CD4-positive, alpha-beta T cell treated with Interleukin-4 for 4 hours (primary cell): ENCODE results near the gene WNK4.

Source experiments
- DNase-seq: peaks from one replicate; pipeline ENCODE4 v3.0.0-alpha.2; 2020

Gene WNK4

DNA sequence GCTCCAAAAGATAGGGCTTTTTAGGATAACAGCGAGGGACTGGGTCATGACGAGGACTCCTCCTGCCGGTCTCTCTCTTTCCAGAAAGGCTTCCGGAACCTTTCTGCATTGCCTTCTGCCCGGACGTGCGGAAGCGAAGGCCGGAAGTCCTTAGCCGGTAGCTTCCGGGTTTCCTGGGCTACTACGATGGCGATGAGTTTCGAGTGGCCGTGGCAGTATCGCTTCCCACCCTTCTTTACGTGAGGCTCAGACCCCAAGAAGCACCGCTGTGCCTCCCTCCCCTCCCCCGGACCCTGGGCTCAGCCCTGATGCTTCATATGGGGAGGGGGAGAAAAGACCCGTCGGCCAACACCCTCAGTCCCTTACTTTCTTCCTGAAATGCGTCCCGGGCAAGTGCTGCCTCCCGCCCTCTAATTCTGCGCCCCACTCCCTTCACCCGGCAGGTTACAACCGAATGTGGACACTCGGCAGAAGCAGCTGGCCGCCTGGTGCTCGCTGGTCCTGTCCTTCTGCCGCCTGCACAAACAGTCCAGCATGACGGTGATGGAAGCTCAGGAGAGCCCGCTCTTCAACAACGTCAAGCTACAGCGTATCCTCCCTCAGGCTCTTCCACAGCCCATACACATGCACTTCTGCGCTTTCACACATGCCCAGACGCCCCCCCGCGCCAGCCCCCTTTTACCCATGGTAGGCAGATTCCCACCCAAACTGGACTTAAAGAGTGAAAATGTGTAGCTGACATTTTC is 6.9 kb upstream of the WNK4 start, which contains the start of gene VPS25:
TSS of gene VPS25 (plus strand) at position 160 of the 746 bp plus-strand sequence. CDS start at position 187, 27 bp downstream.
- DNase-seq = peak; percentile 82

- DNase-seq = no peak
Observed at GRCh38 chr17:42774066-42774745, 6.2 kb upstream of the WNK4 start.

DNA sequence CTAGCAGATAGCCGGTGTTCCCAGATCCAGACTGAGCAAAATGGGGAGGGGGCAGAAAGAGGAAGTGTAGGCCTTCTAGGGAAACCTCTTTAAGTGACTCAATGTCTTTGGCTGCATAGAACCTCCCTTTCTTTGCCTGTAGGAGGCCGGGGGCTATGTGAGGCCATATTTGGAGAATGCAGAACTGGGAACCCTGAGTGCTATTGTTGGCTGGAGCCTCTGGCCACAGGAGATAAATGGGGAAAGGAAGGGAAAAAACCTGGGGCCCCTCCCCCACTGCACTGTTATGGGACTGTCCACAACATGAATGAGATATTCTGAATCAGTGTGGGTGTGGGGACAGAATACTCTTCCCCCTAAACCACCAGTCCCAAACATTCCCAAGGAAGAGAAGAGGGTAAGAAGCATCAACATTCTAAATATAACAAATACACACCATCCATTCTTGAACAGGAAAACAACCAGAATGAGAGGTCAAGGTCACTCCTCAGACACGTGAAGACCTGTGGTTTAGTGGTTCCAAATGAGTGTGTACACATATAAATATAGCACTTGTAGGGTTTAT is 4.8 kb upstream of the WNK4 start:
- no peak for DNase-seq

DNA sequence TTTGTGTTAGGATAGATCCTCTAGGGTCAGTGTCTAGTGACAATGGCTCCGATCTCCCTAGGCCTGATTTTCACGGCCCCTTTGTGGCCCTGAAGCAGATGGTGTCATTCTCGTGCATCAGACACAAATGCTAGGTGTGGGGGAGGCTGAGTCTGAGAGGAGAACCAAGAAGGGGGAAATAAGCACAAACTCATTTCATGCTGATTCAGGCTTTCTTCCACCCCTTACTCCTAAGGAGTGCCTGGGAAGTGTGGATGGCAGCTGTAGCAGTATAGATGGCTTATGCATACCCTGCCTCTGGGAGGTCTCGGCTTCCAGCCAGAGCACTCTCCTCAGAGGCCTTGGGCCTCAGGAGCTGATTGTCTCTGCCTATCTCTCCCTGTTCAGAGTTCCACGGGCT is 1.8 kb upstream of the WNK4 start:
- DNase-seq = no peak

GRCh38 chr17:42779304-42779935 is 990 bp upstream of the WNK4 start:
- no peak for DNase-seq

GRCh38 chr17:42780851-42781638 is 635 bp downstream of the WNK4 start:
- no peak for DNase-seq

DNA sequence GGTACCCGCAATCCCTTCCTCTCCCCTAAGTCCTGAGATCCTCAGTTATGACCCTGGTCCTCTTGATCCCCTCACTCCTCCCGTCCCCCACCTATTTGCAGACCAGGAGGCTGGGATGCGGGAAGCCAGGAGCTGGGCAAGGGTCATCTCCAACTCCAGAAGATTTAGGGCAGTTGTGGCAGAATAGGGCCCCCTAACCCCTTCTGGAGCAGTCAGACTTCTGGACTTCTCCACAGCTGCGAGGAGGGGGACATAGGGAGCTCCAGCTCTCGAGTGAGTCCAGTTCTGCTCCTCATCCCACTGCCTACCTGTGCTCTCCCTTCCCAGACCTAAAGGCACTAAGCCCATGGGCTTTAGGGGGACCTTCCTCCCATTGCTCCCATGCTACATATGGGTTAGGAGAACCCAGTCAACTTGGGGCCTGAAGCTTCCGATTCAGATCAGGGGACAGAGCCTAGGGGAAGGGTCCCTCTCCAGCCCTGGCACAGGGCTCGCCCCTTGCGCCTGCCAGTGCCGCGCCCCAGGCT is 1.3 kb downstream of the WNK4 start:
- DNase-seq = no peak

DNA sequence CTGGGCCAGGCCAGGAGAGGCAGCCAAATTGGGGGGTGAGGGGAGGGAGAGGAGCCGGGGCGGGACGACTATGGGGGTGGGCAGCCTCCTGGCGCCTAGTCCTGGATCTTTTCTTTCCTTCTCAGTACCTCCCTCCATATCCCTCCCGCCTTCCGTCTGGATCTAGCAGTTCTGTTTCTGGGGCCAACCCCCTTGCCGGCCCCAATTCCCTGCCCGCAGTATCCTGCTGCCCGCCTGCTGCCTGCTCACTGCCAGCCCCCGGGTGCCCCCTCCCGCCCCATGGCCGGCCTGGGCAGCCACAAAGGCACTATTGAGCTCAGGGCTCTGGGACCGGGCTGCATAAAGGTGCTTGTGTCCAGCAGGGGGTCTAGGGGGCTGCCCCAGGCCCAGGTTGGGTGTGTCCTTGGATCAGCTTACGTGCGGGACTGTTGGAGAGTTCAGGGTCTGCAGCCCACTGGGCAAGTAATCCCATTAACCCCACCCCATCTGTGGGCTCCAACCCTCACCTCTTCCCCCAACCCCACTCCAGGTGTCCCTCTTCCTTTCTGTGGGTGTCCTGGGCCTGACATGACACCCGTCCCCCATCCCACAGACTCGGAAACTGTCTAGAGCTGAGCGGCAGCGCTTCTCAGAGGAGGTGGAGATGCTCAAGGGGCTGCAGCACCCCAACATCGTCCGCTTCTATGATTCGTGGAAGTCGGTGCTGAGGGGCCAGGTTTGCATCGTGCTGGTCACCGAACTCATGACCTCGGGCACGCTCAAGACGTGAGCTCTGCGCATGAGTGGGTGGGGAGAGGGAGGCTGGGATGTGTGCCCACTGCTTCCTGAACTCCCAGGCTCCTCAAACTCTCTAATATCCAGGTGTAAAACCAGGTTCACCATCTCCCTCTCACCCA is 2.0 kb downstream of the WNK4 start:
- no peak for DNase-seq

DNA sequence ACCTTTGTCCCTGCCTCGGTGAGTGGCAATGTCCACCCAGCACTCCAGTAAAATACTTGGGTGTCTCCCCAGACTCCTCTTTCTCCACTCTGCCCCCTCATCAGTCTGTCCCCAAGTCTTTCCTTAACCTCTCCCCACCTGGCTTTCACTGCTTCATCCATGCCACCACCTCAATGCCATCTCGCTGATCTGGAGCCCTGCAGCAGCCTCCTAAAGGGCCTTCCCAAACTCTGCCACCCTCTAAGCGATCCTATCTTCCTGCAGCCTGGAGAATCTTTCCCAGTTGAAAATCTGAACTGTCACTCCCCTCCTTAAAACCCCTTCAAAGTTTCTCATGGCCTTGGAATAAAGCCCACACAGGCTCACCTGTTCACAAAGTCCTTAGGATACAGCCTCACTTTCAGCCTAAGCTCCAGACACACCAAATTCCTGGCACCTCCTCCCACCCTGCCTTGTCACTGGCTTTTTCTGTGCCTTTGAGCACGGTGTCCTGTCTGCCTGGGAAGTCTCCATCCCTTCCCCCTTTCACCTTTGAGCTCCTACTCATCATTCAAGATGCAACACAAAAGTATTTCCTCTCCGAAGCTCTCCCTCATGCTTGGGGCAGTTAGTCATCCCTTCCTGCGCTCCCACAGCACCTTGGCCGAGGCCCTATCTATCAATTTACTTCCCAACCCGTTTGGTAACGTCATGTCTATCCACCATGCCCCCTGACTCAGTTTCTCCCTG is 2.8 kb downstream of the WNK4 start:
- DNase-seq = no peak

GRCh38 chr17:42783791-42784138 is 3.4 kb downstream of the WNK4 start:
- DNase-seq = no peak

DNA sequence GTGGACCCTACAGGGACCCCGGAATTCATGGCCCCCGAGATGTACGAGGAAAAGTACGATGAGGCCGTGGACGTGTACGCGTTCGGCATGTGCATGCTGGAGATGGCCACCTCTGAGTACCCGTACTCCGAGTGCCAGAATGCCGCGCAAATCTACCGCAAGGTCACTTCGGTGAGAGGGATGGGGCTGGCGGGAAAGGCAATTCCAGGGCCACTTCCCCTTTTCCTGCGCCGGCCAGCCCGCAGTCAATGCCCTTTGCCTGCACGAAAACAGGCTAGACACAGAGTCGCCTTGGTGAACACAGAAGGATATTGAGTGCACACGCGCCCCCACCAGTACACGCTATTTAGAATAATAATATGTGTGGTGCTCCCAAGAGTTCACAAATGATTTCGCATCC is 4.0 kb downstream of the WNK4 start:
- DNase-seq = no peak

DNA sequence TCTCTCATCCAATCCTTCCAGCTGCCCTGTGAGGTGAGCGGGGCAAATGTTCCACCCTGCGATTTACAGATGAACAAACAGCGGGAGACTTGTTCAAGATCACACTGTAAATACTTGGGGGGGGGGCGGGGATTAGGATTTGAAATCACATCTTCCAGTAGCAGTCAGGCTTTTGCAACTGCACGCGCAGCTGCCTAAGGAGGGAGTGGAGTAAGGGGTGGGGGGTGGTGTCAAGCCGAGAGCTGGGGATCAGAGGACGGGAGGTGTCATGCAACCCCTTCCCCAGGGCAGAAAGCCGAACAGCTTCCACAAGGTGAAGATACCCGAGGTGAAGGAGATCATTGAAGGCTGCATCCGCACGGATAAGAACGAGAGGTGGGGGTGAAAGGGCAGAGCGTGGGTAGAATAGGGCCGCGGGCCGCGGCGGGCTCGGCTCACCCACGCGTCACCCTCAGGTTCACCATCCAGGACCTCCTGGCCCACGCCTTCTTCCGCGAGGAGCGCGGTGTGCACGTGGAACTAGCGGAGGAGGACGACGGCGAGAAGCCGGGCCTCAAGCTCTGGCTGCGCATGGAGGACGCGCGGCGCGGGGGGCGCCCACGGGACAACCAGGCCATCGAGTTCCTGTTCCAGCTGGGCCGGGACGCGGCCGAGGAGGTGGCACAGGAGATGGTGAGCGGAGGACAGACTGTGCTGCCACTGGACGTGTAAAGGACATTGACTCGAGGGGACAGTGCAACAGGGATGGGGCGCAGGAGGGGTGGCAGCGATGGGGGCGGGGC is 4.6 kb downstream of the WNK4 start:
- DNase-seq = no peak

GRCh38 chr17:42787266-42787665 is 6.9 kb downstream of the WNK4 start:
- DNase-seq = no peak

DNA sequence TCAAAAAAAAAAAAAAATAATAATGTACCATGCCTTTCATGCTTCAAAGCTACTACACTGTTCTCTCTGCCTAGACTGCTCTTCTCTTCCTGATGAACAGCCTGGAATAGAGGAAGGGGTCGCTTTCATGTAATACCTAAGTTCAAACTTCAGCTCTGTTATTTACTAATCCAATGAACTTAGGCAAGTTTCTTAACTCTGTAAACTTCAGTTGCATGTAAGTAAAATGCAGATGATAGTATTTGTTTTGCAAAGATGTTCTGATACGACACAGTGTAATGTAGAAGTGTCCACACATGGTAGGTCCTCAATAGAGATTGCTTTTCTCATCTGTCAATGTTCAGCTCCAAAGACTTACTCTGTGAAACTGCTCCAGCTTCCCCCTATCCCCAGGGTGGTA is 11.5 kb downstream of the WNK4 start:
- DNase-seq = no peak

DNA sequence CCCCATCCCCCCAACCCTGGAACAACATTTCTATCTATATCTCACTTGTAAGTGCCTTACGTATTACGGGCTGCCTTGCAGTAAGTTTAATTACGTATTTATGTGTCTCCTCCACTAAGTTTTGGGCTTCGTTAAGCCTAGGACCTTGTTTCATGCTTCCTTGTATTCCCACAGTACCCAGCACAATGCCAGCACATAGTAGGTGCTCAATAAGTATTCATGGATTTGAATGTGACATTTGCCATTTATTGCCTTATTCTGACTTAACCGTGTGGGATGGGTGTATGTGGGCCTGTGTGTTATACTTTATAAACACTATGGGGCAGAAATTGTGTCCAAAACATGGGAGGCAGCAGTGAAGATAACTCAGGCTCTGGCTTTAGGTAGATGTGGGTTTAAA is 12.1 kb downstream of the WNK4 start:
- no peak for DNase-seq

DNA sequence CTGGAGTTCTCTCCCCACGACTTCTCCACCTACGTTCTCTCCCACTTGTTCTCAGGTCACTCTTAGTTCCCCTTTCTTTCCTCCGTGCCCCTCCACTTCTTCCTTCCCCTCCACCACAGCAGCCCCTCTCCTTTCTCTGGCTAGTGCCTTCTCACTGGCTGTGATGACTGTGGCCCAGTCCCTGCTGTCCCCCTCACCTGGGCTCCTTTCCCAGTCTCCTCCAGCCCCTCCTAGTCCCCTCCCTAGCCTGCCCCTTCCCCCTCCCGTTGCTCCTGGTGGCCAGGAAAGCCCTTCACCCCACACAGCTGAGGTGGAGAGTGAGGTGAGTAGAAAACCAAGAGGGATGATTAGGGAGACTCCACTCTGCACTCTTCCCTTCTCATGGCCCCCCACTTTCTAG is 14.7 kb downstream of the WNK4 start:
- no peak for DNase-seq

- no peak for DNase-seq
Observed at GRCh38 chr17:42795465-42795864, 15.1 kb downstream of the WNK4 start.

DNA sequence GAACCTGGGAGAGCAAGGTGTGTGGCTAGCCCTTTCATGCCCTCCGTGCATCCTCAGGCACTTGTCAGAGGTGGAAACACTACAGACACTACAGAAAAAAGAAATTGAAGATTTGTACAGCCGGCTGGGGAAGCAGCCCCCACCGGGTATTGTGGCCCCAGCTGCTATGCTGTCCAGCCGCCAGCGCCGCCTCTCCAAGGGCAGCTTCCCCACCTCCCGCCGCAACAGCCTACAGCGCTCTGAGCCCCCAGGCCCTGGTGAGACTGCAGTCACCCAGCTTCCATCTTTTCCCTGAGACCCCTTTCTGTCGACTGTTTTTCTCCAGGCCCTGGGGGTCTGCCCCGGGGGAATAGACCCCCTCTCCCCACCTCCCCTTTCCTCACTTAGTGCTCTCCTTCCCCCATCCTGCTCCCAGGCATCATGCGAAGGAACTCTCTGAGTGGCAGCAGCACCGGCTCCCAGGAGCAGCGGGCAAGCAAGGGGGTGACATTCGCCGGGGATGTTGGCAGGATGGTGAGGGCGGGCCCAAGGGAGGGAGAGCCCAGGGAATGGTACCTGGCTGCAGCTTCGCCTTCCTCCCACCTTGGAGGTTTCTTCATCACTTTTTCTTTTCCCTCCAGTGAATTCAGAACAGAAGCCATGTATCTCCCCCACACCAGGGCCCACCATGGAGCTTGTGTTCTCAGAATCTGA is 15.8 kb downstream of the WNK4 start:
- no peak for DNase-seq
